Measurements from ENCODE around the gene SUDS3. TPM values are rescaled to one million over a fixed set of nuclear protein-coding genes. Genes with fewer than 3 reads are reported as not detected.

SUDS3 gene
- total and polyA plus RNA-seq, 5 experiments from 2014 or later: 10.7 to 31.7 (median 13.9) TPM

Other genes with a start within 250 kb of the SUDS3 start
- 10 to 100 TPM; 85.2 to 86.7 TPM for gene PEBP1, start 240.4 kb upstream of the SUDS3 start, total RNA-seq
- gene PEBP1, start 240.4 kb upstream of the SUDS3 start, polyA plus RNA-seq: 100 to 1,000 TPM; 290 to 344 (median 340) TPM
- gene TAOK3, start 3.6 kb upstream of the SUDS3 start, total RNA-seq: 10 to 100 TPM; 71.7 to 75.5 TPM
- 10 to 100 TPM; 71.6 to 86.4 (median 74.7) TPM for gene TAOK3, start 3.6 kb upstream of the SUDS3 start, polyA plus RNA-seq

Data from naive thymus-derived CD8-positive, alpha-beta T cell (primary cell).